GM18867 (cell line): Measurements from ENCODE around the gene XIRP1.
"Not testable (repeated sequence)": the region's sequence is repeated elsewhere in the genome, so short reads cannot be mapped to it uniquely, and the experiment has no call there.

Experiments used
- ATAC-seq: cut with Tn5 transposase; IDR thresholded peaks from one replicate; pipeline ENCODE4 v1.9.1; 2021; ENCODE audit warnings: mild to moderate bottlenecking, moderate library complexity; ENCODE audit not compliant: unreplicated experiment

XIRP1 gene

DNA sequence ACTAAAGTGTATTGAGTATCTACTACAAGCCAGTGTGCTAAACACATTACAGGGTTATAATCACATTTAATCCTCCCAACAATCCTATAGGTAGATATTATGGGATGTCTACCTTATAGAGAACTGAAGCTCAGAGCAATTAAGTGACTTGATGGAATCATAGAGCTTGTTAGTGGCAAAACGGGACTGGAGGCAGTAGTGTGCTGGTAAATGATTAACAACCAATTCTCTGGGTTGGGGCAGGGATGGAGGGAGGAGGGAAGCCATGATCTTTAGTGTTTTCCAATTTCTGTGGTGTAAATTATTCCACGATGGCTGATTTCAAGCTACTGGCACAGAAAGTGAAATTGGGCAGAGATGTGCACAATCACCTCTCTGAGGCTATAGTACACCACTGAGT lies 20.5 kb downstream of the XIRP1 start:
- ATAC-seq: no peak

DNA sequence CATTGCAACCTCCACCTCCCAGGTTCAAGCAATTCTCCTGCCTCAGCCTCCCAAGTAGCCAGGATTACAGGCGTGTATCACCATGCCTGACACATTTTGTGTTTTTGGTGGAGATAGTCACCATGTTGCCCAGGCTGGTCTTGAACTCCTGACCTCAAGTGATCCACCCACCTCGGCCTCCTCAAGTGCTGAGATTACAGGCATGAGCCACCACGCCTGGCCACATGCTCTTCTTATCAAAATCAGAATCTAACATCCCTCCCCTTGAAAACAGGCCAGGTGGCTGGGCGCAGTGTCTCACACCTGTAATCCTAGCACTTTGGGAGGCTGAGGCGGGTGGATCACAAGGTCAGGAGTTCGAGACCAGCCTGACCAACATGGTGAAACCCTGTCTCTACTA lies 21.5 kb downstream of the XIRP1 start:
- not testable (repeated sequence) for ATAC-seq

DNA sequence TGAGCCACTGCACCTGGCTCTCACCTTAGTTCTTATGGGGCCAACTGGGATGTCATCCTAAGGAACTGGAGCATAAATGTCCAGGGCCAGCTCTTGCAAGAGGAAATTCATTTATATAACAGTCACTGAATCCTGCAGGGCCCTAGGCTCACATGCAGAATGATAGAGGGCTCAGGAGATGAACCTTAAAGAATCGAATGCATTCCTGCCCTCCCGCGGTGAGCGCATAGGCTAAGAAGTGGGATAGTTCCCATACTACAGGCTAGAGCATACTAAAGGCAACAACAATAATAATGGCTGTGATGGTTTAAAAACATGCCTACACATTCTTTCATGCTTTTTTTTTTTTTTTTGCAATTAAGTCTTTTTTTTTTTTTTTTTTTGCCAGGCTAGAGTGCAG lies 21.9 kb downstream of the XIRP1 start:
- ATAC-seq: no peak

DNA sequence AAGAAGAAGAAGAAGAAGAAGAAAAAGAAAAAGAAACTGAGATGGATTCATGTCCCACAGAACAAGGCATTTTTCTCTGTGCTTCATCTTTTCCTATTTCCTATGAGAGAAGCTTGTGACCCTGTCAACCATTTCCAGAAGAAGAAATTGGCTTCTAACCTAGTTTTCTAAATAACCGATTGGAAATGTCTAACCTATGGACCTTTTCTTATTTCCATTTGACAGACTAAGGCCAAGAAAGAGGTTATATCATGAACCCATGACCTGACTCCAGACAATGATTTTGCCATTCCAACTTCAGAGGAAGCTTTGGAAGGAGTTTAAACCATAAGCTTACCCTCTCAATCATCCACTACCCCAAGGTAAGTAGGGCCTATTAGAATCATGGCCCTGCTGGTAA lies 22.7 kb downstream of the XIRP1 start:
- ATAC-seq: no peak

DNA sequence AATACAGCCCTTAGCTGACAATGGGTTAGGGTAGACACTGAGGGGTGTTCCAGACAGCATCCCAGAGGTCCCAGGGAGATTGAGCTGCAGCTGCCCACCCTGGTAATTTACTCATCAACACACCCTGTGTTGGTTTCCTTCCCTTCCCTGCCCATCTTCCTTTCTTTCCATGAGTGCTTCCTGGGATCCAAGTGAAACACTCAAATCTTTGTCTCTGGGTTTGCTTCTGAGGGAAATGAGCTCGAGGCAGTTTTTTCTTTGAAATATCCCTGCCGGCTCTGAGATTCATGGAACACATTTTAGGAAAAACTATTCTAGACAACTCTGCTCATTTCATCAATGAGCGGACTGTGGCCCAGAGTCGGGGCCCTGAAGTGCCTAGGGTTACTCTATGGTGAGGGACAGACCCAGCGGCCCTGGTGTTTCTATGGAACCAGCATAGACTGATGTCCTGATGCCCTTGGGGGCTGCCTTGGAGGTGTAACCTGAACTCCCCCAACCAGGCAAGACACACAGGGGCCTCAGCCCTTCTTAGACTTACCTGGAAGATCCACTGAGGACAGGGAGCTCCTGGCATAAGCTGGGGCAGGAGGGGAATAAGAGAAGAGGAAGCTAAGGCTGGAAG lies 24.1 kb downstream of the XIRP1 start:
- ATAC-seq: no peak

DNA sequence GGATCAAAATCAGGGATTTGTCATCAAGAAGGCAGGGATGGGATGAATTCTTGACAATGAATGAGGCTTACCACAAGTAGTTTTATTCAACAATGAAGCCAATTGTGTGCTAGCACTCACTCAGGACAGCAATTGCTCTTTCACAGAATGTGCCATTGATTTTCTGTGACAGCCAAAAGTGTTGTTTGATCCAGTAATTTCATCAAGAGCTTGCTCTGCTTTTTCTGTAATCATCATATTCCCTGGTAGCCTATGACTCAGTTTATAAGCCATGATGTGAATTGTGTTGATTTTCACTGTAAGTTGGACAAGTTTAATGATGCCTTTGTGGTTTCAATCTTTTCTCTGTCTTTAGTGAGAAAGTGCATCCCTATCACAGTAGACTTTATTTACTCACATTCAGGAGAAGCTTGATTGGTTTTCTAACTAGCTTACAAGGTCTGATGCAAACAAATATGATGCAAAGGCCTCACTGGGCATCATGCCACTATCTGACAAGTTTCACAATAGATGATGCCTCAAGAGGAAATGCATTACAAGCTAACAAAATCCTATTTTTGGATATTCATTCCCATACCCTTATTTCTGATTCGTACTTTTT lies 25.4 kb downstream of the XIRP1 start:
- no peak for ATAC-seq

DNA sequence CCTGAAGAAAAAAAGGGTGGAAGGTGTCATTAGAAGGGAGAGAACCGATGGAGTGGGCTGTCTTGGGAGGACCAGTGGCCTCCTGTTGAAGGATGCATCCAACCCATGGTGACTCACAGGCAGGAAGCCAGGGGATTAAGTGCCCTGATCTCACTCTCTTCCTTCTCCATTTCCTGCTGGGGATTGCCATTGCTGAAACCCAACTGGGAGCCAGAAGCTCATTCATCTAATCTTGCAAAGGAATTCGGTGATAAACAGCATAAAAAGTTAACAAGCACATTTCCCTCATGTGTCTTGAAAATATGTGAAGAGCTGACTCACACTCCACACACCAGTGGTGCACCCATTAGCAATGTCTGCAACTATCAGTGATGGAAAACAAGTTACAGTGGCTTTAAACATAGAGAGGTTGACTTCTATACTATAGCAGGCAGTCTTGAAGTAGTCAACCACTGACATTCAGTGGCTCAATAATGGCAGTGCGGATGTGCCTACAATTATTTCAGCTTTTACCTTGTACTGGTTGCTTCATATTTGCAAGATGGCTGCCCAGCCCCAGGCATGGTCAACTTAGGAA lies 26.2 kb downstream of the XIRP1 start:
- ATAC-seq: no peak

DNA sequence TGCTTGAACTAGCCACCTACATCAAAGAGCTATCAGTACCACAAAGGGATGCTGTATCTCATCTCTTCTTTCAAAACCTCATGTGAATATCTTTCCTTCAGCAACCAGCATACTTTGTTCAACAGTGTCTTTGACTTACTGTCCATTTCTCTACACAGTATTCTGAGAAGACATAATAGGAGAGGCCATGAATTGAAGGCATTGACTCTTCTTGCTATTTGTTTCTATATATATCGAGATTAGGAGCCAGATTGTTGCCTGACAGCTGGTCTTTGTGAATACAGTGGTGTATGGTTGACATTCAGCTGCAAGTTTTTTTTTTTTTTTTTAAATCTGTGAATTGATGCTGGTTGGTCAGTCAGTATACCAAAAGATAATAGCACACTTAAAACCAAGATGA lies 26.9 kb downstream of the XIRP1 start:
- no peak for ATAC-seq

DNA sequence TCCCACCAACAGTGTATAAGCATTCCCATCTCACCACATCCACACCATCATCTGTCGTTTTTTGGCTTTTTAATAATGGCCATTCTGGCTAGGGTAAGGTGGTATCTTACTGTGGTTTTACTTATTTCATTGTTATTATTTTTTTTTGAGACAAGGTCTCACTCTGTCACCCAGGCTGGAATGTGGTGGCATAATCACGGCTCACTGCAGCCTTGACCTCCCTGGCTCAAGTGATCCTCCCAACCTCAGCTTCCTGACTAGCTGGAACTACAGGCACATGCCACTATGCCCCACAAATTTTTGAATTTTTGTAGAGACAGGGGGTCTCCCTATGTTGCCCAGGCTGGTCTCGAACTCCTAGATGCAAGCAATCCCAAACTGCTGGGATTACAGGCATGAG lies 28.0 kb downstream of the XIRP1 start:
- no peak for ATAC-seq

DNA sequence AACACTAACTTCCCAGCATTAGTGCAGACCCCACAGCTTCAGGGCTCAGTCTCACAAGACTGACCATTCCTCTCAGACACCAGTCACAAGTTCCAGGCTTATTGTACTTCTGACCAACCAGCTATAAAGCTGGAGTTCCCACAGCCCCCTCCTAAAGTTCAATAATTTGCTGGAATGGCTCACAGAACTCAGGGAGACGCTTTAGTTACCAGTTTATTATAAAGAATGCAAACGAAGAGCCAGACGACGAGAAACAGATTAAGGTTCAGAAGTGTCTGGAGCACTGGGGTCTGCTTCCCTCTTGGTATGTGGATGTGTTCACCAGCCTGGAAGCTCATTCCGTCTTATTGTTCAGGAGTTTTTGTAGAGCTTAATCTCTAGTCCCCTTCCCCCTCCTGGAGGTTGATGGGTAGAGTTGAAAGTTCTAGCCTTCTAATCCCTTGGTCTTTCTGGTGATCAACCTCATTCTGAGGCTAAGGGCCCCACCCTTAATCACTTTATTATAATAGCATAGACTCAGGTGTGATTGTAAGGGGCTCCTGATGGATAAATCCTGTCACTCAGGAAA lies 34.2 kb downstream of the XIRP1 start:
- ATAC-seq: no peak

DNA sequence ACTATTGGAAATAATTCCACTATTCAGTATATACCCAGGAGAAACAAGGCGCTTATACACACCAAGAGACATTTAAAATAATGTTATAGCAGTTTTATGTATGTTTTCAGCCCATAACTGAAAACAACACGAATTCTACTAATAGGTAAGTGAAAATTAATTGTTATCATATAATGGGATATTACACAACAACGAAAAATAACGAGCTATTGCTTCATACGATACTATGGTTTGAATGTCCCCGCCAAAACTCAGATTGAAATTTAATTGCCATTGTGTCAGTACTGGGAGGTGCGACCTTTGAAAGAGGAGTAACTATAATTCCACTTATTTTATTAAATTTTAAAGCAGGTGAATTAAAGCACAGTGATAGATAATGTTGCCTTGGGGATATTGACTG lies 35.0 kb downstream of the XIRP1 start:
- no peak for ATAC-seq

DNA sequence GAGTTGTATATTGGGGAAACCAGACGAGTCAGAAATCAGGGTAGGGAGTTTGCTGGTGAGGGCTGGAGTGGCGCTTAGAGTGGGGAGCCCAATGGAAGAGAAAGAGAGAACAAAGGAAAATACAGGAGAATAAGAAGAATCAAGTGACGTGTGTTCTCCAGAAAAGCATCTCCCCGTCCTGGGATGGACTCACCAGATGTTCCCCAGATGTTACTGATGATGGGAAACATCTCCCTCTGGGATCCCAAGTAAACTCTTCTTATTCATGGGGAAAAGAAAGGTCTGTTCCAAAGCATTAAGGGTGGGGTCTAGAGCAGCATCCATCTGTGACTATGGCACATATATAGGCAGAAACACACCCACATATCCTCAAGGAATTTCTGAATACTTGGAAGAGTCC lies 36.0 kb downstream of the XIRP1 start:
- ATAC-seq: no peak

DNA sequence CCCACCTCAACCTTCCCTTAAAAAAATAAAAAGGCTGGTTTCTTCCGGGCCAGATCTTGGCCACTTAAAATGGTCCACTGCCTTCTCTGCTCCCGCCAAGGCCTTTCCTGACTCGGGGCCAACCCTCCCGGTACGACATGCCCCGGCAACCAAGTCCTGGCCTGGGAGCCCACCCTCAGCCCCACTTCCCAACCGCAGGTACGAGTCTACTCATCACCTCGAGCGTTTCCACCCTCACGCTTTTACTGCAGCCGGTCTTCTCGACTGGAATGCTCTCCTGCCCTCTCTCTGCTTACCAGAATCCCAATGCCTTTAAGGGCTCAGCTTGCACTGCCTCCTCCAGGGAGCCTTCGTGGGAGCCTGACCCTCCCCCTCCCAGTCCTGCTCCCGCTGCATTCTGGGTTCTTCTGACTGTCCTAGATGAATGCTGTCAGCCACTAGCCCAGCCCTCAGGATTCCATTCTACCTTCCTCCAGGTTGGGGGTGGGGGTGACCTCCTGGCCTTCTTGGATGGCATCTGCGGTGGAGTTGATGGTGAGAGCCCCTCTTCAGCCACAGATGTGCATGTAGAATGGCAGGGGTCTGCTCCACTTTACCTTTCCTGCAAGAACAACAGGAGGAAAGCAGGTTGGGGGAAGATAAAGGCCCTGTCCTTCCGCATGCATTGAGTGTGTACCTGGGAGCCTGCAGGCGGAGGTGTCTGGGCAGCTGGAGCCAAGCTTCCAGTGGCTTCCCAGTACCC lies 37.9 kb downstream of the XIRP1 start:
- ATAC-seq: no peak

DNA sequence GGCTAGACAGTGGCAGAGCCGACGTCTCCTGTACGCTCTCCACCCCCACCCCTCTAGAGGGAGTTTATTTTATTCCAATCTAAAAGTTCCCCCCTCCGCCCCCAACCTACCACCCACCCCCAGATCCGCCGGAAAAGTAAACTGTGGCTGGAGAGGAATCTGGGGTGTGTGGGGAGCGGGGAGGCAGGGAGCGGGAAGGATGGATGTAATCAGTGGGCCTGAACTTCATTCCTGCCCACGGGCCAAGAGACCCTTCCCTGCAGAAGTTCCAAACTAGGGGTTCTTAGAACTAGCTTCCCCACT lies 38.5 kb downstream of the XIRP1 start:
- ATAC-seq: no peak

DNA sequence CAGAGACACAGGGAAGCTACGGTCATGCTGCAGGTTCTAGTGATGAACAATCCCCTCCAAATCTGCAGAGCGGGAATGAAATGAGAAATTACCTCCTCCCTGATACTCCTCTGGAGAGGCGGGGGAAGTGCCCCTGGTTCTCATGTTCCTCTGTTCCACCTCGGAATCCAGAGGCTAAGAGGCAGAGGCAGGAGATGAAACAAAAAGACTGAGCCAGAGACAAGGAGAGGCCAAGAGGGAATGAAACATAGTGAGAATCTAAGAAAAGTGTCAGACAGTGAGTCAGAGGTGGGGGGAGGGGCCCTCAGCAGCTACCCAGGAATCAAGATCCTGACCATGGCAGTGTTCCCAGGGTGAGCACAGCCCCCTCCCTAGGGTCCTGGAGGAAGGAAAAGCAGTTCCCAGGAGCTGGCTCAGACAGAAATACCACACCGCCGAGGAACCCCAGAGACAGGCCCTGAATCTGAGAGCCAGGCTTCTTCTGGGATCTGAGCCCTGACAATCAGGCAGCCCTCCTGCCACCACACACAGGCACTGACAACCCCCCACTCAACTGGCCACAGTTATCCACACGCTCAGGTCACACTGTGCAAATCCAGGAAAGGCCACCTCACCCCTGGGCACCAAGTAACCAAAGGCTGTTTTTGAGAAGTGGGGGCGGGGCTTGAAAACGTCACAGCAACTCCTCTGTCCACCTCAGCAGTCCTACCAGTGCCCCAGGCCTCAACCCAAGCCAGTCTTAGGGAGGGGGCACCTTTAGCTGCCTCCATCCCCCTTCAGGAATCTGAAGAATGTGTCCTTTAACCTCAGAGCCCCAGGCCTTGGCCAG lies 41.4 kb downstream of the XIRP1 start:
- no peak for ATAC-seq

DNA sequence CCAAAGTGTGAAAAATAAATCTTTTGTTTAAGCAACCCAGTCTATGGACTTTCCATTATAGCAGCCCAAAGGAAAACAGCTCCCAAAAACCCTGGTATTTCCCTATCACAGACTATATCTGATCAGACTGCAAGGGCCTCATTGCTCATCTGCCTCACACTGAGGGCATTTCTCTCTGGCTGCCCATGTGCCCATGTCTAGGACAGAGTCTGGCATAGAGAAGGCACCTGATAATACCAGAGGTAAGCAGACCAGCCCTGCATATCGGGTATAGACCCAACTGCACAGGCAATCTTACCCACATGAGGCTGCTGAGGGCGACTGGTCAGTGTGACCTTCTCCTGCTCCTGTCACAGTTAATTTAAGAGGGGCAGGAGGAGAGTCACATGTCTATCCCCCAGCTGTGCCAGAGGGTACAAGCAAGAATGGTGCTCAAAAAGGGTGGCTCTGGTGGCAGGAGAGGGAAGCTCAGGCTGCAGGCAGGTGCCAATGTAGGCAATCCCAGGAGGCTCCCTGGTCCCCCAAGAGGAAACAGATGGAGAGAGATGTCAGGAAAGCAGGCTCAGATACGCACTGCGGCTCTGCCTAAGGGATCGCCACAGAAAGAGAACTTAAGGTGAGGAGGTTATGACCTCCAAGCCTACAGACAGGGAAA lies 42.1 kb downstream of the XIRP1 start:
- ATAC-seq: no peak

DNA sequence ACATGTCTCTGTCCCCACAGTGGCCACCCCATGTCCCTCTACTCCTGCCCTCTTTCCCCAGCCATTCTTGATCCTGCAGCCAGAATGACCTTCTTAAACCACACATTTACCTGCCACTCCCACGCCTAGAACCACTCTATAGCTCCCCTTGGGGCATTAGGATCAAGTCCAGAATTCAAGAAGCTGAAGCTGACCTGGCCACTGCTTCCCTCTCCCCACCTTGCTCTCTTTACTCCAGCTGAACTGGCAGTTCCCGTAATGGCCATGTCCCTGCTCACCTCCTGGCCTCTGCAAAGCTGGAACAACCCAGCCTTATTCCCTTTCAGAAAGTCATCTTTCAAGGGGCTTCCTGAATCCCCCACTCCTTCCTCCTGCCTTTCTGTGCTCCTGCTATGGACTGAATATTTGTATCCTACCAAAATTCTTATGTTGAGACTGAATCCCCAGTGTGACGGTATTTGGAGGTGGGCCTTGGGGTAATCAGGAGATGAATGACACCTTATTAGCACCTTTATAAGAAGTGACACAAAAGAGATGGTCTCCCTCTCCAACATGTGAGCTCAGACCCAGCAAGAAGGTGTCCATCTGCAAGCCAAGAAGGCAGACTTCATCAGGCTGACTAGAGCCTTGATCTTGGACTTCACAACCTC lies 42.8 kb downstream of the XIRP1 start:
- ATAC-seq: no peak

DNA sequence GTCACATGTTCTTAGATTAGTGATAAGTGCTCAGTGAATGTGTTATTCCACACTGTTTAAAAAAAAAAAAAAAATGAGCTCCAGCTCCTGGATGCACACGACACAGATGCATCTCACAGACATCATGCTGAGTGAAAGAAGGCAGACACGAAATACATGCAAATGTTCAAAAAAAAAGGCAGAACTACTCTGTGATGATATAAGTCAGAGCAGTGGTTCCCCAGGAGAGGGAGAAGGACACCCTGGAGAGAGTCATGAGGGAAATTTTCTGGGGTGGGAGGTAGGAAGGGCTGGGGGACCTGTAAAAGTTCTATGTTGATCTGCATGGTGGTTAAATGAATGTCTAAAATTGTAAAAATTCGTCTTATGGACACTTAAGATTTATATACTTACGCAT lies 43.3 kb downstream of the XIRP1 start:
- no peak for ATAC-seq

DNA sequence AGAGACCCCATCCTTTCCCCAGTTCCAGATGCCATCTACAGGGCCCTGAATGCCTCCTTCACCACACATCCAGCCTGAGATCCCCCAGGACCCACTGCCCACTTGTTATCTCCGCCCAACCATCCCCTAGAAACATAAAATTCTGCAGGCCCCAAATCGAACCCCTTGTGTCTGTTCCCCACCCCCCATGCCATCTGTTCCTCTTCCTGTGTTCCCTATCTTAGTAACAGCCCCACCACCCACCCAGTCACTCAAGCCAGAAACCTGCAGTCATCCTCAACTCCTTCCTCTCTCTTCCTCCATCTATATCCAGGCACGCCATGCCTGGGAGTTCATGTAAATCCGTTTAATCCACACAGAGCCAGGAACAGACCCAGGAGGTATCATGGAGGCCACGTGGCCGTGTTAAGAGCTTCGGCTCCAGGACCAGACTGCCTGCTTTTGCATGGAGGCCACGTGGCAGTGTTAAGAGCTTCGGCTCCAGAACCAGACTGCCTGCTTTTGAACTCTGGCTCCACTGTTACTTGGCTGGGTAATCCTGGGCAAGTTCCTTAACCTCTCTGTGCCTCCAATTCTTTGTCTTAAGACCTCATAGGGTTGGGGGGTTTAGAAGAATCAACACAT lies 43.8 kb downstream of the XIRP1 start:
- ATAC-seq: no peak
